ENCODE data around the gene HRG. TPM values are rescaled to one million over a fixed set of nuclear protein-coding genes. Genes with fewer than 3 reads are reported as not detected.
A peak's percentile ranks its signal among the peaks of the same experiment; 100 is the strongest.

HRG gene, protein sequence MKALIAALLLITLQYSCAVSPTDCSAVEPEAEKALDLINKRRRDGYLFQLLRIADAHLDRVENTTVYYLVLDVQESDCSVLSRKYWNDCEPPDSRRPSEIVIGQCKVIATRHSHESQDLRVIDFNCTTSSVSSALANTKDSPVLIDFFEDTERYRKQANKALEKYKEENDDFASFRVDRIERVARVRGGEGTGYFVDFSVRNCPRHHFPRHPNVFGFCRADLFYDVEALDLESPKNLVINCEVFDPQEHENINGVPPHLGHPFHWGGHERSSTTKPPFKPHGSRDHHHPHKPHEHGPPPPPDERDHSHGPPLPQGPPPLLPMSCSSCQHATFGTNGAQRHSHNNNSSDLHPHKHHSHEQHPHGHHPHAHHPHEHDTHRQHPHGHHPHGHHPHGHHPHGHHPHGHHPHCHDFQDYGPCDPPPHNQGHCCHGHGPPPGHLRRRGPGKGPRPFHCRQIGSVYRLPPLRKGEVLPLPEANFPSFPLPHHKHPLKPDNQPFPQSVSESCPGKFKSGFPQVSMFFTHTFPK
- not detected in 2 replicates for total RNA-seq (2012; rRNA removed)

DNA sequence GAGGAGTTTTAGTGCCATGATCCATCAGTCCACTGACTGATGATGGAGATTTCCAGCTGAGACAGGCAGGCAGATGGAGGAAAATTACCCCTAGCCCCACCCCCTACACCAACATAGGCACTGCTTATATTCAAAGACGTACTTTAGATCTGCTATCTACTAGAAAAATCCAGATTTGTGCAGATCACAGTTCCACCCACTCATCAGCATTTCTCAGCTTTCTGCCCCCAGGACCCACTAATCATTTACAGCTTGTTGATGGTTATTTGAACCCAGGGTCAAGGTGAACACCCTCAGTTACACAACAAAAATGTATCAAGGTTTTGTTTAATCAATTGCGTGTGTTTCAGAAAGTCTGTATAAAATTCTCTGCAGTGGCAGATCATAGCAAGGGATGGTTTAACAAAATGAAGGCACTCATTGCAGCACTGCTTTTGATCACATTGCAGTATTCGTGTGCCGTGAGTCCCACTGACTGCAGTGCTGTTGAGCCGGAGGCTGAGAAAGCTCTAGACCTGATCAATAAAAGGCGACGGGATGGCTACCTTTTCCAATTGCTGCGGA, at the start of gene HRG:
TSS of gene HRG (plus strand) at position 390 of the 564 bp plus-strand sequence. CDS start at position 408, 18 bp downstream.
- Histone ChIP-seq H3K27me3 (ENCODE audit: control insufficient read depth, insufficient read depth, low read length) (peaks cover 34% of the 10 kb centered on the region), H3K4me2 (ENCODE audit: low read length) (no peak within 1 kb of the TSS), H3K4me3 (ENCODE audit: low read length) (no peak within 1 kb of the TSS), H3K4me1 (ENCODE audit: control insufficient read depth, insufficient read depth, low read length) (no peaks in the 10 kb centered on the region), H3K36me3 (ENCODE audit: insufficient read depth, low read length) (no peaks in the 10 kb centered on the region), H3K9me3 (replicated peaks; ENCODE audit: low read length) (no peaks in the 10 kb centered on the region), H3K9ac (ENCODE audit: low read depth, low read length) (no peak within 1 kb of the TSS)

DNA sequence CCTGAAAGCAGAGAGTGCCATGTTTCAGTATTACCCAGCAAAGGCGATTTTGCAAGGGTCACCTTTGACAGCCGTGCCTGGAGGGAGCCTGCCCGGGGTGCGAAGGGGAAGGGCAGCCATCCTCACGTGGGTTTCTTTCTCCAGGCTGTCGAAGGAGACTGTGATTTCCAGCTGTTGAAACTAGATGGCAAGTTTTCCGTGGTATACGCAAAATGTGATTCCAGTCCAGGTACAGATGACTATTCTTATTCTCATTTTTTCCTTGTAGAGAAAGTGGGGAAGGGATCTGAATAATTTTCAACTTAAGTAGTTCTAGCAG, 49.6 kb upstream of the HRG start:
- no peak overlapping the region for H3K9ac ChIP-seq (ENCODE audit: low read depth, low read length)
- H3K4me3 ChIP-seq (ENCODE audit: low read length), result no peak overlapping the region
- no peaks in the 10 kb centered on the region for H3K36me3 ChIP-seq (ENCODE audit: insufficient read depth, low read length)
- H3K27me3 ChIP-seq (ENCODE audit: control insufficient read depth, insufficient read depth, low read length), result peaks cover 43% of the 10 kb centered on the region
- H3K4me1 ChIP-seq (ENCODE audit: control insufficient read depth, insufficient read depth, low read length), result peaks cover 5% of the 10 kb centered on the region
- no peak overlapping the region for H3K4me2 ChIP-seq (ENCODE audit: low read length)
- no peaks in the 10 kb centered on the region for H3K9me3 ChIP-seq (replicated peaks; ENCODE audit: low read length)

DNA sequence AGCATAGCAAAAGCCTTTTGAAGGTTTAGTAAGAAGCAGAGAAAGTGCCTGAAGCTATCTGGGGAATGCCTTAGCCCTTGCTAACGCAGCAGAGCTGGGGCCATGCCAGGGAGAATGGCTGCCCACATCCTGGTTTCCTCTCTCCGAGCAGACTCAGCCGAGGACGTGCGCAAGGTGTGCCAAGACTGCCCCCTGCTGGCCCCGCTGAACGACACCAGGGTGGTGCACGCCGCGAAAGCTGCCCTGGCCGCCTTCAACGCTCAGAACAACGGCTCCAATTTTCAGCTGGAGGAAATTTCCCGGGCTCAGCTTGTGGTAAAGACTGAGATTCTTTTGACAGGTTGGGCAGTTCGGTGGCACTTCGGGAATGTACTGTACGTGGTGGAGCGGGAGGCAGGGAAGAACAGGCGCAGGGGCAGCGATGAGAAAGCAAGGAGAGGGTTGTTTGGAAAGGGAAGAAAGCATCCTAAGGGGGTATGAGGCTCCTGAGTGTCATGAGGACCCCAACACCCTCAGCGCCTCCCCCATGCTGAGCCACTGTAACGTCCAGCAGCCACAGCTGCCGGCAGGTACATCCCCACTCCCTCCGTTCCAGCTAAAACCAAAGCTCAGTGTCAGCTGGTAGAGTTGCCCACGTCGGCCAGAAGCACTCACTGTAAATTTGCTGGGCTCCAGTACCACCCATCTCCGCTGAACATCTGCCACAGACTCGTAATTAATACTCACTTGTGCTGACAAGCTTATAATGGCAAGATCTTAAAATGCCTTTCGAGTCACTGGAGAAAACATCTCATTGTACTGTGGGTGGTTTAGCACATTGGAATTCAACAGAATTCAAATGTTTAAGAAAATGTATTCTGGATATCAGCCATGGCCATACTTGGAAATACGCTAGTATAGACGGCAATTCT, 48.5 kb upstream of the HRG start:
- no peaks in the 10 kb centered on the region for H3K36me3 ChIP-seq (ENCODE audit: insufficient read depth, low read length)
- H3K4me3 ChIP-seq (ENCODE audit: low read length), result peak overlapping the region; percentile 63
- H3K27me3 ChIP-seq (ENCODE audit: control insufficient read depth, insufficient read depth, low read length), result peaks cover 39% of the 10 kb centered on the region
- H3K9me3 ChIP-seq (replicated peaks; ENCODE audit: low read length), result no peaks in the 10 kb centered on the region
- H3K4me1 ChIP-seq (ENCODE audit: control insufficient read depth, insufficient read depth, low read length), result peaks cover 5% of the 10 kb centered on the region
- H3K9ac ChIP-seq (ENCODE audit: low read depth, low read length), result peak overlapping the region; percentile 31
- H3K4me2 ChIP-seq (ENCODE audit: low read length), result peak overlapping the region; percentile 86

DNA sequence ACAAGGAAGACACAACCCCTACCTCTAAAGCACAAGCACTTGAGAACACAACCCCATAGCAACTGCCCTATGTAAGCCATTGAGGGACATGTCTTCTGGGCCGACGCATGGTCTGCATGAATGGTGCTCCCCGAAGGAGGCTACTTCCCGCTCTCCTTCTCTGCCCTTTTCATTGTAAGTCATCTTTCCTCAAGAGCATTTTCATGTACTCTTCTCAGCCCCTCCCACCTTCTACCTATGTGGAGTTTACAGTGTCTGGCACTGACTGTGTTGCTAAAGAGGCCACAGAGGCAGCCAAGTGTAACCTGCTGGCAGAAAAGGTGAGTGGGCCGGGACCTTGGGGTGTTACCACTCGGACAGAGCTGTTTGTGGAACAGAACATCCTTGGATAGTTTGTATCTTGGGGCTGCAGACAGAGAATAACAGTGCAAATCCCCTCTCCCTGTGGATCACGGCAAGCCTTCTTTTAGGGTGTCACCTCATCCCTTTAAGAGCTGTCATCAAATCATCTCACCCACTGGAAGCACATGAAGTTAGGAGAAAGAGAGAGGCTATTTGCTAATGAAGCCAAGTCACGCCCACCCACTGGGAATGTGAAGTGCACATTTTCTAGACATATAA, 47.4 kb upstream of the HRG start:
- H3K27me3 ChIP-seq (ENCODE audit: control insufficient read depth, insufficient read depth, low read length), result peaks cover 34% of the 10 kb centered on the region
- H3K4me3 ChIP-seq (ENCODE audit: low read length), result no peak overlapping the region
- no peaks in the 10 kb centered on the region for H3K36me3 ChIP-seq (ENCODE audit: insufficient read depth, low read length)
- no peaks in the 10 kb centered on the region for H3K9me3 ChIP-seq (replicated peaks; ENCODE audit: low read length)
- H3K4me2 ChIP-seq (ENCODE audit: low read length), result no peak overlapping the region
- H3K9ac ChIP-seq (ENCODE audit: low read depth, low read length), result no peak overlapping the region
- peaks cover 5% of the 10 kb centered on the region for H3K4me1 ChIP-seq (ENCODE audit: control insufficient read depth, insufficient read depth, low read length)

DNA sequence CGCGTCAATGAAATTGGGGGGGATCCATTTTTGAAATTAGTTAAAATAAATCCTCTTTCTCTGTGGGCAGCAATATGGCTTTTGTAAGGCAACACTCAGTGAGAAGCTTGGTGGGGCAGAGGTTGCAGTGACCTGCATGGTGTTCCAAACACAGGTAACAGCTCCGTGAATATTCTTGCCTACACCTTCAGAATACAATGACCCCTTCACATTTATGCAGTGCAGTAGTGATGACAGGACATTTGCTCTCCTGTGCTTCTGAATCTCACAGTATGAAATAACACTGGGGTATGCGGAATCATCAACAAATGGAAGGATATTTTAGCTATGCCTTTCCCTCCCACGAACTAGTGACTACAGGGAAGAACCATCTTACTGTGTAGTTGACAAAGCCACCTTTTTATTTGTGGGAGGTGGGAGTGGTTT, 46.0 kb upstream of the HRG start:
- no peaks in the 10 kb centered on the region for H3K36me3 ChIP-seq (ENCODE audit: insufficient read depth, low read length)
- H3K4me1 ChIP-seq (ENCODE audit: control insufficient read depth, insufficient read depth, low read length), result peaks cover 5% of the 10 kb centered on the region
- no peak overlapping the region for H3K4me2 ChIP-seq (ENCODE audit: low read length)
- H3K27me3 ChIP-seq (ENCODE audit: control insufficient read depth, insufficient read depth, low read length), result peaks cover 22% of the 10 kb centered on the region
- no peak overlapping the region for H3K9ac ChIP-seq (ENCODE audit: low read depth, low read length)
- H3K9me3 ChIP-seq (replicated peaks; ENCODE audit: low read length), result no peaks in the 10 kb centered on the region
- H3K4me3 ChIP-seq (ENCODE audit: low read length), result no peak overlapping the region

DNA sequence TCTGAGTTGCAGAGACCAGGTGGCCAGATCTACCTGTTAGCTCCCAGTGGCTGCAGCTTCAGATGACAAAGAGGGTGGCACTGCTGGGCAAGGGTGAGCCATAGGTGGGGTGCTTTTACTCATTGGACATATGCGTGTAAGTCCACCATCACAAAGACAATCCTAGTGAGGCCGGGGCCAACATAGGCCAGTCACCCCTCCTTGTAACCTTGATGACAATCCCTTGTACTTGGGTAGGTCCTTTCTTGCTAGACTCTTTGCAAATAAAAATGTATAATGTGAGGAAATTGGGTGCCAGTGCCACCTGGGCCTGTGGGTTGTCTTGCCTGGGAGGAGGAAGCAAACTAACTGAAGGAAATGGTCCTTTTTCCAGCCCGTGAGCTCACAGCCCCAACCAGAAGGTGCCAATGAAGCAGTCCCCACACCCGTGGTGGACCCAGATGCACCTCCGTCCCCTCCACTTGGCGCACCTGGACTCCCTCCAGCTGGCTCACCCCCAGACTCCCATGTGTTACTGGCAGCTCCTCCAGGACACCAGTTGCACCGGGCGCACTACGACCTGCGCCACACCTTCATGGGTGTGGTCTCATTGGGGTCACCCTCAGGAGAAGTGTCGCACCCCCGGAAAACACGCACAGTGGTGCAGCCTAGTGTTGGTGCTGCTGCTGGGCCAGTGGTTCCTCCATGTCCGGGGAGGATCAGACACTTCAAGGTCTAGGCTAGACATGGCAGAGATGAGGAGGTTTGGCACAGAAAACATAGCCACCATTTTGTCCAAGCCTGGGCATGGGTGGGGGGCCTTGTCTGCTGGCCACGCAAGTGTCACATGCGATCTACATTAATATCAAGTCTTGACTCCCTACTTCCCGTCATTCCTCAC, 45.4 kb upstream of the HRG start:
- H3K4me1 ChIP-seq (ENCODE audit: control insufficient read depth, insufficient read depth, low read length), result peaks cover 5% of the 10 kb centered on the region
- H3K4me3 ChIP-seq (ENCODE audit: low read length), result no peak overlapping the region

DNA sequence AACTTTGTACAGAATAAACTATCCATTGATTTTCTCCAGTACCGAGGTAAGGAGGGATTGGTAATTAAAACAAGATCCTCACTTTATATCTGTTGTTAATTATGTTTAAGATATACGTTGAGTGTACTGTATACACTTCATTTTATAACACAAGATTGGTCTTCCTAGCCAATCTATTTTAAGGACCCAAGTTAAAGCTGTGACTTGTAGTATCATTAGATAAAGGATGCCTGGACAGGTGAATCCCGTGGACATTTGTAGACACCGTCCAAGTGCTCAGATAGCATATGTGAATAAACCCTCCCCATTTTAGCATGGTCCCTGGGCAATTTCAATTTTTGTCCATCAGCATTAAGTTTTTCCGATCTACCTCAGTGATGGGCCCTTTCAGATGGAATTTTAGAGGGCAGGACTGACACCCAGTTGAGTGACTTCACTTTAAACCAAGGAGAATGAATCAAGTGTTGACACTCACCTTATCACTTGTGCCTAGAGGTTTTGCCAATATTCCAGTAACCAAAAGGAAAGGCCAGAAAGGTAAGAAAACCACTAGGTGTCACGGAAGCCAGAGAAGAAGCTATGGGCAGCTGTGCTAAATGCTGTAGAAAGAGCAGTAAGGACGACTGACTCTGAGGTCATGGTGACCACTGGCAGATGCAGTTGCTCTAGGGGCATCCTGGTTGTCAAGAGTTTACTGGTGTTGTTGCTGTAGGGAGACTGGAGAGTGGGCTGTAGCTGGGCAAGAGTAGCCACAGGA, 43.7 kb upstream of the HRG start:
- H3K4me2 ChIP-seq (ENCODE audit: low read length), result no peak overlapping the region
- H3K9ac ChIP-seq (ENCODE audit: low read depth, low read length), result no peak overlapping the region
- no peaks in the 10 kb centered on the region for H3K36me3 ChIP-seq (ENCODE audit: insufficient read depth, low read length)
- peaks cover 5% of the 10 kb centered on the region for H3K4me1 ChIP-seq (ENCODE audit: control insufficient read depth, insufficient read depth, low read length)
- H3K9me3 ChIP-seq (replicated peaks; ENCODE audit: low read length), result no peaks in the 10 kb centered on the region
- H3K4me3 ChIP-seq (ENCODE audit: low read length), result no peak overlapping the region
- H3K27me3 ChIP-seq (ENCODE audit: control insufficient read depth, insufficient read depth, low read length), result peaks cover 26% of the 10 kb centered on the region

More for the DNA sequence above, 45.4 kb upstream of the HRG start:
- Histone ChIP-seq H3K36me3 (ENCODE audit: insufficient read depth, low read length) (no peaks in the 10 kb centered on the region), H3K9me3 (replicated peaks; ENCODE audit: low read length) (no peaks in the 10 kb centered on the region), H3K9ac (ENCODE audit: low read depth, low read length) (no peak overlapping the region), H3K4me2 (ENCODE audit: low read length) (no peak overlapping the region), H3K27me3 (ENCODE audit: control insufficient read depth, insufficient read depth, low read length) (peaks cover 22% of the 10 kb centered on the region)

DNA sequence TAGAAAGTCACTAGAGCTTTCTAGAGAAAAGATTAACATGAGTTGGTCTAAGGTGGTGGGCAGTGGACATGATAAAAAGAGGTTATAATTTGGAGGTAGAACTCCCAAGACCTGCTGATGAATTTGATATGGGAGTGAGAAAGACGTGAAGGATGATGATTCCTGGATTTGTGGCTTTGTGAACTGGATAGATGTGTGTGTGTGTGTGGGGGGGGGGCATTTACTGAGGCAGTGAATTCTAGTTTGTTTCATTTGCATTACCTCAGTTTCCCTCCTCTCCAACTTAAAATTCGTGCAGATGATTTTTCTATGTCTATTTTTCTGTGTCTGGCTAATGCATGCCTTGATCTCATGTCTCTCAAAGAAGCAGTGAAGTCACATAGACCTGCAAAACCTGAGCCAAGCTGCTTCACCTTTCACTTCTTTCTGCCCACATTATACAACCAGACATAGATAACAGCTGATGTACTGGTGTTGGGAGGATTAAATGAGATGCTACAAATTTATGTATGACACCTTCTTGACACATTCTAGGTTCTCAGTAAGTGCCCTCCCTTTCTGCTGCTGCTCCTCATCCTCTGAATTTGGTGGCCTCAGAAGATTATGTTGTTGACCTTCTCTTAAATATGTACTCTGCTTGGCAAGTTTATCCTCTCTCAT, 43.0 kb upstream of the HRG start:
- no peaks in the 10 kb centered on the region for H3K36me3 ChIP-seq (ENCODE audit: insufficient read depth, low read length)
- no peaks in the 10 kb centered on the region for H3K9me3 ChIP-seq (replicated peaks; ENCODE audit: low read length)
- no peak overlapping the region for H3K4me3 ChIP-seq (ENCODE audit: low read length)
- H3K4me1 ChIP-seq (ENCODE audit: control insufficient read depth, insufficient read depth, low read length), result no peaks in the 10 kb centered on the region
- H3K9ac ChIP-seq (ENCODE audit: low read depth, low read length), result no peak overlapping the region
- no peak overlapping the region for H3K4me2 ChIP-seq (ENCODE audit: low read length)
- H3K27me3 ChIP-seq (ENCODE audit: control insufficient read depth, insufficient read depth, low read length), result peaks cover 24% of the 10 kb centered on the region

DNA sequence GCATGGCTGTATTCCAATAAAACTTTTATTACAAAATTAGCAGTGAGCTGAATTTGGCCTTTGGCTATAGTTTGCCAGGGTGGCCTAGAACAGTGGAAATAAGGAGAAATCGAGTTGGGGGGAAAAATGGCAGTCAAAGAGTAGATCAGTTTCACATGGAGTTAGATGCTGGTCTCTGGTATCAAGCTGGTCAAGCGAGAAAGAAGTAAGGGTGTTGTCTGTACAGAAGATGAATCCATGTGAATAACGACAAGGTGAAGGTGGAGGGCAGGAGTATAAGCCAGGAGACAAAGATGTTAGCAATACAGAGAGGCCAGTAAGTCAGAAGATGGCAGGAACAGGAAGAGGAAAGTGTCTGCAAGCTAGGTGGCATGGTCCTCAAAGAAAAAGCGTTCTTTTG, 41.2 kb upstream of the HRG start:
- Histone ChIP-seq H3K36me3 (ENCODE audit: insufficient read depth, low read length) (no peaks in the 10 kb centered on the region), H3K4me3 (ENCODE audit: low read length) (no peak overlapping the region), H3K27me3 (ENCODE audit: control insufficient read depth, insufficient read depth, low read length) (peaks cover 14% of the 10 kb centered on the region), H3K9me3 (replicated peaks; ENCODE audit: low read length) (no peaks in the 10 kb centered on the region), H3K9ac (ENCODE audit: low read depth, low read length) (no peak overlapping the region), H3K4me1 (ENCODE audit: control insufficient read depth, insufficient read depth, low read length) (no peaks in the 10 kb centered on the region), H3K4me2 (ENCODE audit: low read length) (no peak overlapping the region)
